HG03025 (cell line): Measurements from ENCODE around the gene NCOR2.
"Not testable (repeated sequence)": the region's sequence is repeated elsewhere in the genome, so short reads cannot be mapped to it uniquely, and the experiment has no call there.

Experiments used
- ATAC-seq: cut with Tn5 transposase; IDR thresholded peaks from one replicate; pipeline ENCODE4 v1.9.1; 2021; ENCODE audit warnings: mild to moderate bottlenecking, moderate library complexity; ENCODE audit not compliant: unreplicated experiment, low FRiP score

NCOR2 gene

GRCh38 chr12:124603100-124603541 is 35.7 kb upstream of the NCOR2 start:
- ATAC-seq: no peak

GRCh38 chr12:124601706-124602105 is 34.3 kb upstream of the NCOR2 start:
- no peak for ATAC-seq

GRCh38 chr12:124599074-124599999 is 31.9 kb upstream of the NCOR2 start:
- no peak for ATAC-seq

- no peak for ATAC-seq
Observed at GRCh38 chr12:124597041-124597440, 29.6 kb upstream of the NCOR2 start.

- no peak for ATAC-seq
Observed at GRCh38 chr12:124595444-124595843, 28.0 kb upstream of the NCOR2 start.

DNA sequence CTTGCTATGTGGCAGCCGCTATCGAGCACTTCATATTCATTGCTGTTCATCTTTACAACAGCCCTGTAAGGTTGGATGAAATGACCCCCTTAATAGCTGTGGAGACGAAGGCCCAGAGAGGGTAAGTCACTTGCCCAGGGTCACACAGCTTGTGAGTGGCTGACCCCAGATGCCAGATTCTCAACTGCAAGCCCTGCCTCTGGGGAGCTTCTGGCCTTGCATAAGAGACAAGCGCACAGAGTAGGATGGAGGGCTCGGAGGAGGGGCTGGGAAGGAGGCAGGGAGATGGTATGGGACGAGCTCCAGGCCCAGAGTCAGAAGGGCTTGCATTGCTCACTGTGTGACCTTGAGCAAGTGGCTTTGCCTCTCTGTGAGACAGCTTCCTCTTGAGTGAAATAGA is 27.4 kb upstream of the NCOR2 start:
- ATAC-seq: no peak

GRCh38 chr12:124593851-124594401 is 26.5 kb upstream of the NCOR2 start:
- ATAC-seq: no peak

DNA sequence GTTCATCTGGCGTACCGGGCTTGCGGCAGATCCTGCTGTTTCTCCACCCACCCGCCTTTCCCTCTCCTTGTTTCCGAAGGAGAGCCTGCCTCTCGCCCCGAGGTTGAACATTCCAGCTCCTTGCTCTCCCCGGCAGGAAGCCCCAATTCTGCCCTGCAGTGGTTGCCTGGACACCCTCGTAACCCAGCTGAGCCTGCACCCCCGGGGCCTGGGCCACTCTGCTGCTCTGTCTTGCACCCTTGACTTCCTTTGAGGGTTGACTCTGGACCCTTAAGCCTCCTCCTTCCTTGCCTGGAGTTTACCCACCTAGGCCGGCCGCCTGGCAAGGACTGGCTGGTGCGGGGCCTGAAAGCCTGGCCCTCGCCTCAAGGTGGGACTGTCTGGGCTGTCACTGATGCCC is 25.8 kb upstream of the NCOR2 start:
- no peak for ATAC-seq

- no peak for ATAC-seq
Observed at GRCh38 chr12:124592481-124593160, 25.2 kb upstream of the NCOR2 start.

GRCh38 chr12:124592050-124592449 is 24.6 kb upstream of the NCOR2 start:
- no peak for ATAC-seq

GRCh38 chr12:124590447-124590846 is 23.0 kb upstream of the NCOR2 start:
- ATAC-seq: no peak

- no peak for ATAC-seq
Observed at GRCh38 chr12:124588751-124589267, 21.4 kb upstream of the NCOR2 start.

GRCh38 chr12:124588018-124588634 is 20.7 kb upstream of the NCOR2 start:
- ATAC-seq: no peak

GRCh38 chr12:124586756-124587155 is 19.3 kb upstream of the NCOR2 start:
- ATAC-seq: no peak

DNA sequence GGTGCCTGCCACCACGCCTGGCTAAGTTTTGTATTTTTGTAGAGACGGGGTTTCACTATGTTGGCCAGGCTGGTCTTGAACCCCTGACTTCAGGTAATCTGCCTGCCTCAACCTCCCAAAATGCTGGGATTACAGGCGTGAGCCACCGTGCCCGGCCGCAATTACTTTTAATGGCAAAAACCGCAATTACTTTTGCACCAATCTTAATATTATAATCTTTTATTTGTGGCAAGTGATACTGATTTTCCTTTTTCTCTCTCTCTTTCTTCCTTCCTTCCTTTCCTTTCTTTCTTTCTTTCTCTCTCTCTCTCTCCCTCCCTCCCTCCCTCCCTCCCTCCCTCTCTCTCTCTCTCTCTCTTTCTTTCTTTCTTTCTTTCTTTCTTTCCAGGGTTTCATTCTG is 17.1 kb upstream of the NCOR2 start:
- not testable (repeated sequence) for ATAC-seq

DNA sequence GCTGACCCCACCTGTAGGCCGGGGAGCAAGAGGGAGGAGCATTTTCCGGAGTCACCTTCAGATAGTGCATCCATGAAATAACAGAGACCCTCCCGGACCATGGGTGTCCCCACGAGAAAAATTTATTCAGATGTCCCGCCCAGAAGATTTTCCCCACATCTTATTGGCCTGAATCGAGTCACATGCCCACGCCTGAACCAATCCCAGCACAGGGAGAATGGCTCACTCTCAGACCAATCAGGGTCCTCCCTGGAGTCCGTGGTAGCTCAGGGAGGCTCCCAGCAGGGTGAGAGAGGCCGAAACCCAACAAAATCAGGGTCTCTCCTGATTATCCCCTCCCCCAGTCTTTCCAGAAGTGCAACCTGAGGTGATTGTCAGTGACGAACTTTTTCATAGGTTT is 16.4 kb upstream of the NCOR2 start:
- no peak for ATAC-seq

- no peak for ATAC-seq
Observed at GRCh38 chr12:124582108-124582424, 14.7 kb upstream of the NCOR2 start.

- ATAC-seq: no peak
Observed at GRCh38 chr12:124581307-124582107, 14.1 kb upstream of the NCOR2 start.

DNA sequence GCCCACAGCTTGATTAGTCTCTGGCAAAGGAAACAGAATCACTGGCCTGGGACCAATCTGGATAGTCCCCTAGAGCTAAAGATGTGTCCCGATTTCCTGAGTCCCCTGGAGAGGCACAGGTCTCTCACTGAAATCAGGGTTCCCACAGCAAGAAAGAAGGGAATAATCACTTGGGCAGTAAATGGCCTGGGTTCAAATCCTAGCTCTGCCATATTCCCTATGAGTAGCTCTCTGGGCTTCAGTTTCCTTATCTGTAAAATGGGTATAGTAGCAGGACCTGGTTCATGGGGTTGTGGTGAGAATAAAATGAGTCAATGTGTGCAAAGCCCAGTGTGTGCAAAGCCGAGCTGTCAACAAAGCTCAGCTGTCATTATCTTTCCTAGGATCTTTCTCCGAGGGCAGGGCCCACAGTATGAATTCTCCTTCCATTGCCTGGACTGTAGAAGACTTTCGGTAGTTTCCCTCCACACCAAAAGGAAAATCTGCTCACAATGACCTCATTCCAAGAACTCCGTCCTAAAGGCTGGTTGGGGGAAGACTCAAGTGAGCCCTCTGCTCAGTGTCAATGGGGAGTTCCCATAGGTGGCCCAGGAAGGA is 12.6 kb upstream of the NCOR2 start:
- ATAC-seq: no peak

DNA sequence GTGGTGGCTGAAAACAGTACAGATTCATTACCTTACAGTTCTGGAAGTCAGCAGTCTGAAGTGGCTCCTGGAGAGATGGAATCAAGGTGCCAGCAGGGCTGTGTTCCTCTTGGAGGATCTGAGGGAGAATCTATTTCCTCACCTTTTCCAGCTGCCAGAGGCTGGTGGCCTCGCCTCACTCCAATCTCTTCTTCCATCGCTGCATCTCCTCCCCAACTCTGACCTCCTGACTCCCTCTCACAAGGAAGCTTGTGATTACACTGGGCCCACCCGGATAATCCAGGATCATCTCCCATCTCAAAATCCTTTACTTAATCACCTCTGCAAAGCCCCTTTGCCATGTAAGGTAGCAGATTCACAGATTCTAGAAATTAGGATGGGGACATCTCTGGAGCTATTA is 11.4 kb upstream of the NCOR2 start:
- ATAC-seq: no peak
